Measurements from ENCODE around the gene AK8.

DNA sequence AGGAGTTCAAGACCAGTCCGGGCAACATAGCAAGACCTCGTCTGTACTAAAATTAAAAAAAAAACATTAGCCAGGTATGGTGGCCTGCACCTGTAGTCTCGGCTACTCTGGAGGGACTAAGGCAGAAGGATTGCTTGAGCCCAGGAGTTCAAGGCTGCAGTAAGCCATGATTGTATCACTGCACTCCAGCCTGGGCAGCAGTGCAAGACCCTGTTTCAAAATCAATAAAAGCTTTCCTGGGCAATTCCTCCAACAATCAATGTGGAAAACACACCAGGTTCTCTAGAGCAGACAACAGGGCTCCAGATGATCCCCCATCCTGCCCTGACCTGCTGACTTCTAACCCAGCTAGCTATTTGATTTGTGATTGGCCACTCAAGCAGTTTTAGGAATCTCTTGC is 1.2 kb downstream of the AK8 start:
- TF ChIP-seq, protein P1, sequence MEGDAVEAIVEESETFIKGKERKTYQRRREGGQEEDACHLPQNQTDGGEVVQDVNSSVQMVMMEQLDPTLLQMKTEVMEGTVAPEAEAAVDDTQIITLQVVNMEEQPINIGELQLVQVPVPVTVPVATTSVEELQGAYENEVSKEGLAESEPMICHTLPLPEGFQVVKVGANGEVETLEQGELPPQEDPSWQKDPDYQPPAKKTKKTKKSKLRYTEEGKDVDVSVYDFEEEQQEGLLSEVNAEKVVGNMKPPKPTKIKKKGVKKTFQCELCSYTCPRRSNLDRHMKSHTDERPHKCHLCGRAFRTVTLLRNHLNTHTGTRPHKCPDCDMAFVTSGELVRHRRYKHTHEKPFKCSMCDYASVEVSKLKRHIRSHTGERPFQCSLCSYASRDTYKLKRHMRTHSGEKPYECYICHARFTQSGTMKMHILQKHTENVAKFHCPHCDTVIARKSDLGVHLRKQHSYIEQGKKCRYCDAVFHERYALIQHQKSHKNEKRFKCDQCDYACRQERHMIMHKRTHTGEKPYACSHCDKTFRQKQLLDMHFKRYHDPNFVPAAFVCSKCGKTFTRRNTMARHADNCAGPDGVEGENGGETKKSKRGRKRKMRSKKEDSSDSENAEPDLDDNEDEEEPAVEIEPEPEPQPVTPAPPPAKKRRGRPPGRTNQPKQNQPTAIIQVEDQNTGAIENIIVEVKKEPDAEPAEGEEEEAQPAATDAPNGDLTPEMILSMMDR (conservative IDR thresholded peaks at IDR 0.05; ENCODE audit: low read depth, low read length), result no peak
- TF ChIP-seq EZH2 (IDR thresholded peaks at IDR 0.05; ENCODE audit: borderline replicate concordance, low read depth, low read length, poor library complexity, severe bottlenecking), result no peak
